GM23248 (cell line): ENCODE results near the gene CABS1.

Experiments used
- EZH2 ChIP-seq: fragments of 200-600 bp; sonication (generic); IDR thresholded peaks from 2 replicates; pipeline ENCODE4 v1.6.1; 2018; ENCODE audit warnings: antibody characterized with exemption, mild to moderate bottlenecking; ENCODE audit not compliant: insufficient read depth, poor library complexity, severe bottlenecking
- EZH2phosphoT487 ChIP-seq: fragments of 200-600 bp; sonication (generic); IDR thresholded peaks from 2 replicates; pipeline ENCODE4 v1.6.1; 2018; ENCODE audit warnings: antibody characterized with exemption, moderate library complexity, mild to moderate bottlenecking, low read depth; ENCODE audit not compliant: insufficient read depth

DNA sequence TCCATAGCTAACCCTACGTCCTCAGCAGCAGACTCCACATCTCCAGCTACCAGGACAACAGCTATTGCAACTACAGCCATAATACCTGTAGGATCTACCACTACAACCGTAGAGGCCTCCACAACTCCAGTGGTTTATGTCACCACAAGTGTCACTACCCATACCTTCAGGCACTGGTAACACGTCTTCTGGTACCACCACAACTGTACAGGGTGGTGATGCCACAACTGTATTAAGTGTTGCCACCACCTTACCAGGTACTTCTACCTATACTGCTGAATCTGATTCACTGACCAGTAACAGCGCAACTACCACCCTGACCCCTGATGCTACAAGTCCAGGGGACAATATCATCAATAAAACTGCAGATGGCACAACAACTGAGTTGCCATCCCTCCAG lies 34.6 kb upstream of the CABS1 start:
- TF ChIP-seq EZH2phosphoT487 (no peak), EZH2 (no peak)
